Lung (tissue), 12 donors: Measurements from ENCODE around the gene VASH2. TPM values are rescaled to one million over a fixed set of nuclear protein-coding genes. Genes with fewer than 3 reads are reported as not detected.

Experiments
- ATAC-seq: fragments of 200-7000 bp; cut with Tn5 transposase; one replicate; pipeline ENCODE4 v1.9.1; 2020; ENCODE audit warnings: moderate number of reproducible peaks; ENCODE audit not compliant: insufficient read depth, low FRiP score
- DNase-seq, 3 donors: peaks; one replicate each; pipeline ENCODE4 v3.0.0-alpha.2; 2013 to 2017
- H3K27ac ChIP-seq, 2 donors: one replicate each; pipeline ENCODE4 v1.5.1; 2013; ENCODE audit warnings: mild to moderate bottlenecking in 2 of 2, moderate library complexity in 2 of 2, control low read depth in 1 of 2, inconsistent platforms in 1 of 2, low read depth in 1 of 2, low read length in 1 of 2
- H3K27me3 ChIP-seq, 3 donors: one replicate each; pipeline ENCODE4 v1.5.1; 2013; ENCODE audit warnings: low read length in 2 of 3; ENCODE audit not compliant: control insufficient read depth in 3 of 3, insufficient read depth in 3 of 3
- H3K36me3 ChIP-seq, 4 donors: one replicate each; pipeline ENCODE4 v1.5.1; 2013; ENCODE audit warnings: low read length in 4 of 4, mild to moderate bottlenecking in 1 of 4, moderate library complexity in 1 of 4; ENCODE audit not compliant: control insufficient read depth in 4 of 4, insufficient read depth in 4 of 4
- H3K4me1 ChIP-seq, 5 donors: one replicate each; pipeline ENCODE4 v1.5.1; 2013; ENCODE audit warnings: low read length in 5 of 5, mild to moderate bottlenecking in 2 of 5, moderate library complexity in 1 of 5; ENCODE audit not compliant: control insufficient read depth in 5 of 5, insufficient read depth in 5 of 5
- H3K4me3 ChIP-seq: one replicate; pipeline ENCODE4 v1.5.1; 2013; ENCODE audit warnings: mild to moderate bottlenecking, control low read depth, moderate library complexity
- H3K9ac ChIP-seq, 2 donors: one replicate each; pipeline ENCODE4 v1.5.1; 2013; ENCODE audit warnings: low read length in 2 of 2, control low read depth in 1 of 2; ENCODE audit not compliant: insufficient read depth in 1 of 2
- H3K9me3 ChIP-seq, 4 donors: one replicate each; pipeline ENCODE4 v1.5.1; 2013; ENCODE audit warnings: low read length in 3 of 4, mild to moderate bottlenecking in 1 of 4, moderate library complexity in 1 of 4; ENCODE audit not compliant: control insufficient read depth in 4 of 4, insufficient read depth in 3 of 4
- CTCF ChIP-seq: IDR thresholded peaks from 2 replicates; pipeline ENCODE4 v1.5.1; 2012; ENCODE audit warnings: mild to moderate bottlenecking; ENCODE audit errors: control extremely low read depth, extremely low read depth
- WGBS, 2 donors: extraction: QIAGEN DNeasy Blood & Tissue Kit; methylation state at CpG; one replicate each; pipeline ENCODE4 v1.1.7; 2013; 5-methylcytosine and 5-hydroxymethylcytosine counted together
- polyA plus RNA-seq, 2 donors: library from polyadenylated mRNA; stranded (reverse); fragments of 200-250 nt; gene quantifications; one replicate each; pipeline ENCODE4 v1.2.1, GENCODE V29; 2013
- total RNA-seq, 2 donors: library from RNA; depleted of rRNA in 1 of 2; stranded (reverse); fragments of >200 nt in 1 of 2; gene quantifications; one replicate each; pipeline ENCODE4 v1.2.1, GENCODE V29; 2014 to 2021
- donor health status: control.
- donor health status: control.
- donor health status: Bipolar disorder and iron deficiency.
- donor health status: healthy.
- donor health status: DM: yes; HTN: yes; CAD: no.

VASH2 gene
- total and polyA plus RNA-seq, 4 donors, result 0.26 to 11.0 (median 1.1) TPM

GRCh38 chr1:213015099-213016050 lies 65.0 kb downstream of the VASH2 start, which contains the start of gene ANGEL2:
ANGEL2 (minus strand) TSS chr1:213015867; CDS start chr1:213015671, 196 bp downstream.
- peak within 1 kb of the TSS; percentile 96 for H3K27ac ChIP-seq

GRCh38 chr1:213017447-213018273 lies 67.3 kb downstream of the VASH2 start:
- TF ChIP-seq CTCF, result no peak
- H3K27me3 ChIP-seq, result no peaks in the 10 kb centered on the region
- no peak for ATAC-seq
- H3K36me3 ChIP-seq, result peaks cover 0 to 3% (median 0%) of the 10 kb centered on the region in 4 donors
- H3K4me1 ChIP-seq, result peaks cover 0 to 11% (median 0%) of the 10 kb centered on the region in 5 donors
- no peak overlapping the region for H3K4me3 ChIP-seq
- no peak for DNase-seq
- no peak overlapping the region for H3K9ac ChIP-seq
- WGBS, 2 donors, result 96 to 99% methylated on average over 9 of the region's 9 CpGs
- no peaks in the 10 kb centered on the region for H3K9me3 ChIP-seq
- H3K27ac ChIP-seq, result no peak overlapping the region

More at GRCh38 chr1:213015099-213016050, 65.0 kb downstream of the VASH2 start, which contains the start of gene ANGEL2:
- H3K4me1 ChIP-seq, result peaks cover 0 to 11% (median 0%) of the 10 kb centered on the region in 5 donors
- peaks cover 0 to 7% (median 2%) of the 10 kb centered on the region in 4 donors for H3K36me3 ChIP-seq
- no peaks in the 10 kb centered on the region for H3K9me3 ChIP-seq
- peak within 1 kb of the TSS; percentile 33 to 63 for H3K9ac ChIP-seq
- peak within 1 kb of the TSS; percentile 87 for H3K4me3 ChIP-seq
- DNase-seq, result peak; percentile 97 to 99 (median 99)
- WGBS, 2 donors, result 1% methylated on average over 62 to 66 of the region's 66 CpGs
- TF ChIP-seq CTCF, result no peak
- ATAC-seq, result peak; percentile 98
- no peaks in the 10 kb centered on the region for H3K27me3 ChIP-seq

- no peak overlapping the region for H3K9ac ChIP-seq
- TF ChIP-seq CTCF, result no peak
Observed at GRCh38 chr1:213019450-213019849, 69.1 kb downstream of the VASH2 start.

More at GRCh38 chr1:213019450-213019849, 69.1 kb downstream of the VASH2 start:
- H3K9me3 ChIP-seq, result no peaks in the 10 kb centered on the region
- 93 to 94% methylated on average over 4 of the region's 4 CpGs for WGBS, 2 donors
- no peak overlapping the region for H3K4me3 ChIP-seq
- DNase-seq (no peak), ATAC-seq (no peak)
- no peaks in the 10 kb centered on the region for H3K27me3 ChIP-seq
- H3K4me1 ChIP-seq, result peaks cover 0 to 3% (median 0%) of the 10 kb centered on the region in 5 donors
- H3K27ac ChIP-seq, result no peak overlapping the region
- H3K36me3 ChIP-seq, result no peaks in the 10 kb centered on the region
